T-helper 9 cell (primary cell): ENCODE data around the gene NDUFAF4.

ENCODE experiments used
- DNase-seq: peaks from one replicate; pipeline ENCODE4 v3.0.0-alpha.2; 2020
- total RNA-seq, 2 donors: gene quantifications; one replicate each; lab custom pipeline; 2026; lab: John Stamatoyannopoulos, UW

Gene NDUFAF4
- total RNA-seq = 16.7 to 22.9 reads per million in 2 donors

GRCh38 chr6:96897396-96898240 lies at the start of gene NDUFAF4:
TSS of gene NDUFAF4 (minus strand) at chr6:96897891. CDS start at chr6:96897801, 90 bp downstream.
- DNase-seq = peak; percentile 95

- DNase-seq = no peak
These were observed 49.4 kb upstream of the NDUFAF4 start for GRCh38 chr6:96947055-96947454.

- no peak for DNase-seq
These were observed 46.0 kb upstream of the NDUFAF4 start for GRCh38 chr6:96943555-96944215.

GRCh38 chr6:96942676-96943075 lies 45.0 kb upstream of the NDUFAF4 start:
- no peak for DNase-seq

- no peak for DNase-seq
These were observed 42.6 kb upstream of the NDUFAF4 start for GRCh38 chr6:96940322-96940721.

- no peak for DNase-seq
These were observed 41.5 kb upstream of the NDUFAF4 start for GRCh38 chr6:96939007-96939805.

- no peak for DNase-seq
These were observed 36.4 kb upstream of the NDUFAF4 start for GRCh38 chr6:96934087-96934486.

- no peak for DNase-seq
These were observed 33.5 kb upstream of the NDUFAF4 start for GRCh38 chr6:96931198-96931597.

GRCh38 chr6:96929741-96930140 lies 32.0 kb upstream of the NDUFAF4 start:
- DNase-seq = no peak

- no peak for DNase-seq
These were observed 30.0 kb upstream of the NDUFAF4 start for GRCh38 chr6:96927660-96928059.

- no peak for DNase-seq
These were observed 28.7 kb upstream of the NDUFAF4 start for GRCh38 chr6:96926425-96926824.

- DNase-seq = no peak
These were observed 27.6 kb upstream of the NDUFAF4 start for GRCh38 chr6:96925290-96925687.

- DNase-seq = no peak
These were observed 26.3 kb upstream of the NDUFAF4 start for GRCh38 chr6:96923871-96924493.

- no peak for DNase-seq
These were observed 25.7 kb upstream of the NDUFAF4 start for GRCh38 chr6:96923400-96923799.

GRCh38 chr6:96917098-96917497 lies 19.4 kb upstream of the NDUFAF4 start:
- no peak for DNase-seq

GRCh38 chr6:96913621-96914020 lies 15.9 kb upstream of the NDUFAF4 start:
- no peak for DNase-seq

GRCh38 chr6:96911751-96912150 lies 14.1 kb upstream of the NDUFAF4 start:
- no peak for DNase-seq

- no peak for DNase-seq
These were observed 13.5 kb upstream of the NDUFAF4 start for GRCh38 chr6:96911171-96911570.

GRCh38 chr6:96909811-96910210 lies 12.1 kb upstream of the NDUFAF4 start:
- no peak for DNase-seq

GRCh38 chr6:96907498-96907897 lies 9.8 kb upstream of the NDUFAF4 start:
- no peak for DNase-seq

- no peak for DNase-seq
These were observed 3.2 kb upstream of the NDUFAF4 start for GRCh38 chr6:96900873-96901272.

- no peak for DNase-seq
These were observed 1.8 kb upstream of the NDUFAF4 start for GRCh38 chr6:96899451-96899998.

GRCh38 chr6:96899019-96899418 lies 1.3 kb upstream of the NDUFAF4 start:
- DNase-seq = no peak
